NCI-H1417 (cell line): ENCODE measurements around the gene NENF.

ENCODE experiments used
- DNase-seq, 3 experiments: peaks; one replicate each; lab custom pipeline; 2025; lab: John Stamatoyannopoulos, UW

NENF gene

GRCh38 chr1:212481438-212481767, 48.7 kb downstream of the NENF start:
- no peak for DNase-seq

GRCh38 chr1:212482006-212482636, 49.4 kb downstream of the NENF start:
- no peak for DNase-seq

- no peak for DNase-seq
Observed at GRCh38 chr1:212482637-212483441, 50.1 kb downstream of the NENF start.

GRCh38 chr1:212484701-212485570, 52.2 kb downstream of the NENF start:
- DNase-seq, result no peak

GRCh38 chr1:212485571-212485912, 52.8 kb downstream of the NENF start:
- no peak for DNase-seq

- DNase-seq, result peak; percentile 7 to 96 (median 83)
Observed at GRCh38 chr1:212485913-212486618, 53.3 kb downstream of the NENF start.

GRCh38 chr1:212486619-212486975, 53.9 kb downstream of the NENF start:
- no peak for DNase-seq

- peak in 1 of 3 experiments; percentile 16 for DNase-seq
Observed at GRCh38 chr1:212487286-212487685, 54.6 kb downstream of the NENF start.

GRCh38 chr1:212487774-212488435, 55.2 kb downstream of the NENF start:
- DNase-seq, result no peak

GRCh38 chr1:212488436-212489283, 55.9 kb downstream of the NENF start:
- DNase-seq, result peak in 2 of 3 experiments; percentile 37 to 65

GRCh38 chr1:212489284-212489859, 56.7 kb downstream of the NENF start:
- DNase-seq, result peak in 1 of 3 experiments; percentile 23

GRCh38 chr1:212490276-212490675, 57.6 kb downstream of the NENF start:
- DNase-seq, result peak in 2 of 3 experiments; percentile 48 to 81

GRCh38 chr1:212491454-212491853, 58.7 kb downstream of the NENF start:
- DNase-seq, result no peak
